Measurements from ENCODE around the gene SLC11A2.

Gene SLC11A2

DNA sequence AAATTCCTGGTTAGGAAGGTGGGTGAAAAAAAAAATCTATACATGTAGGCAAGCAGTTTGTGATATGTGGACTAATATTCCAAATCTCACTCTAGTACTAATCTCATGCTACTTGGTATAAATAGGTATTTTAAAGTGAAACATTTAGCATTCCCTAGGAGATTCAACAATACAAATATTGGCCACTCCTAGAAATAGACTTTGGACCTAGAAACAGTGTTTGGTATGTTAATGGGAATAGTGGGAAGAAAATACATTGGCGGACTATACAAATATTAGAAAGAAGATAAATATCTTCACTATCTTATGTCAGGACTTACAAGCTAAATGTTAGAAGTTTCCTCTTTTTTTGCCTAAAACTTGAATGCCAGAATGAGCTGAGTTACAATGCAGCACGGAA lies 45.6 kb downstream of the SLC11A2 start:
- H3K4me3 ChIP-seq (ENCODE audit: low read depth, low read length) = no peak overlapping the region
- no peaks in the 10 kb centered on the region for H3K36me3 ChIP-seq
- TF ChIP-seq, protein P1, sequence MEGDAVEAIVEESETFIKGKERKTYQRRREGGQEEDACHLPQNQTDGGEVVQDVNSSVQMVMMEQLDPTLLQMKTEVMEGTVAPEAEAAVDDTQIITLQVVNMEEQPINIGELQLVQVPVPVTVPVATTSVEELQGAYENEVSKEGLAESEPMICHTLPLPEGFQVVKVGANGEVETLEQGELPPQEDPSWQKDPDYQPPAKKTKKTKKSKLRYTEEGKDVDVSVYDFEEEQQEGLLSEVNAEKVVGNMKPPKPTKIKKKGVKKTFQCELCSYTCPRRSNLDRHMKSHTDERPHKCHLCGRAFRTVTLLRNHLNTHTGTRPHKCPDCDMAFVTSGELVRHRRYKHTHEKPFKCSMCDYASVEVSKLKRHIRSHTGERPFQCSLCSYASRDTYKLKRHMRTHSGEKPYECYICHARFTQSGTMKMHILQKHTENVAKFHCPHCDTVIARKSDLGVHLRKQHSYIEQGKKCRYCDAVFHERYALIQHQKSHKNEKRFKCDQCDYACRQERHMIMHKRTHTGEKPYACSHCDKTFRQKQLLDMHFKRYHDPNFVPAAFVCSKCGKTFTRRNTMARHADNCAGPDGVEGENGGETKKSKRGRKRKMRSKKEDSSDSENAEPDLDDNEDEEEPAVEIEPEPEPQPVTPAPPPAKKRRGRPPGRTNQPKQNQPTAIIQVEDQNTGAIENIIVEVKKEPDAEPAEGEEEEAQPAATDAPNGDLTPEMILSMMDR (IDR thresholded peaks at IDR 0.05; ENCODE audit: low read depth, low read length) = no peak
- no peaks in the 10 kb centered on the region for H3K9me3 ChIP-seq
- no peaks in the 10 kb centered on the region; the same call in 1 of the 2 replicates for H3K4me1 ChIP-seq
- no peaks in the 10 kb centered on the region for H3K27me3 ChIP-seq
- DNase-seq = no peak

DNA sequence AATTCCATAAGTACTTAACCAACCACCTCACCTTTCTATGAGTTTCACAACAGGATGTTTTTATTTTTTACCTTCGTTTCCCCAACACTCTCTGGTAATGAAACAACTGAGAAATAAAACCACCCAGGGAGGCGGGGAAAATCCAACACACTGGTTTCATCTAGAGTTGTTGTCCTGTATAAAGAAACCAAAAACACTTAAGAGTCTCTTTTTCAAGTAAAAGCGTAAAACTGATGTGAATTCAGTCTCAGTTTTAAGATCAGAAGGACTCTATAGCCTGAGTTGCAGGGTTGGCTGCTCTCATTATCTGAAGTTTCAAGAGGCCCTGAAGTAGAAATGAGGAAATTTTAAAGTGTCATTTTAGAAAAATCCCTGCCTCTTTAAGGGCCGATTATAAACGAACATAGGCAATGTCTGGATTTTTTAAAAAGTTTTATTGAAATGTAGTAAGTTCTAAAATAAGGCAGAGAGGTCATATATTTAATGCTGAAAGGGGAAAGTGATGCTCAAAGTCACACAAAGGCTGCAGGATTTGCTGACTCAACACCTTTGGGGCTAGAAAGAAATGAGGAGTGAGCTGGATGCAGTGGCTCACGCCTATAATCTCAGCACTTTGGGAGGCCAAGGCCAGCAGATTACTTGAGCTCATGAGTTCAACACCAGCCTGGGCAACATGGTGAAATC lies 46.7 kb downstream of the SLC11A2 start:
- Histone ChIP-seq H3K9me3 (no peaks in the 10 kb centered on the region), H3K4me3 (ENCODE audit: low read depth, low read length) (no peak overlapping the region), H3K4me1 (no peaks in the 10 kb centered on the region; the same call in 1 of the 2 replicates), H3K36me3 (no peaks in the 10 kb centered on the region), H3K27me3 (no peaks in the 10 kb centered on the region)
- TF ChIP-seq, protein P1 (IDR thresholded peaks at IDR 0.05; ENCODE audit: low read depth, low read length) = no peak
- DNase-seq = no peak

DNA sequence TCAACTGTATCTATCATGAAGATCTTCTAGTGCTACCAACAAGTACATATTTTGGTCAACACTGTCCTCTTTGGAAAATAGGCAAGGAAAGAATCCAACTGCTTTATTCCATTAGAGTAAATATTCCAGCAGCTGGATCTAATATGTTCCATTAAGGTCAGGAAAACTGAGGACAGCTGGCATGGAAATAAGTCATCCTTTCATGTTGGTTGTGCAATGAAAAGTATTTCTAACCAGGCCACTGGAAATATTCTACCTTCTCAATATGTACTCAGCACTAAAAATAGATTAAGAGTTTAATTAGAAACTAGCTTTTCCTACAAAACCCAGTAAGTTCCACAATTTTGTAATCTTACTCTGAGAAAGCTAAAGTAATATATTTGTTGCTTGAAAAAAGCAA lies 54.2 kb downstream of the SLC11A2 start:
- H3K36me3 ChIP-seq = peaks cover 11% of the 10 kb centered on the region
- no peak overlapping the region for H3K4me3 ChIP-seq (ENCODE audit: low read depth, low read length)
- no peak for DNase-seq
- TF ChIP-seq, protein P1 (IDR thresholded peaks at IDR 0.05; ENCODE audit: low read depth, low read length) = no peak
- no peaks in the 10 kb centered on the region; the same call in 1 of the 2 replicates for H3K9me3 ChIP-seq
- H3K27me3 ChIP-seq = no peaks in the 10 kb centered on the region
- no peaks in the 10 kb centered on the region for H3K4me1 ChIP-seq

DNA sequence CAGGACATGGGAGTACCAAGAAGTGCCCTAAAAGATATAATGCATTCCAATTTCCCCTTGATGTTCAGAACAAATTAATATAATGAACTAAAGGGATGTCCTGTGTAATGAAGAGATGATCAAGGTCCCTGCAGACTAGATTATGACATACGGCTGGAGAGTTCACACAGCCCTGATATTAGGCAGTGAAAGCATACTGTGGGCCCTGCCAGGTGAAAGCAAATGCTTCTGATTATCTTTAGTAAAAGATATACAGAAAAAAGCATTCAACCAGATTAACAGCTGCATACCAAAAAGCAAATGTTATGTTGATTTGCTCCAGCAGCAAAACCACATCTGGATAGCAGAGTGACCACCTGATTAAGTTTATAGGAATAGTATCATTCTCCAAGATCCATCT lies 61.8 kb downstream of the SLC11A2 start:
- DNase-seq = no peak
- Histone ChIP-seq H3K27me3 (no peaks in the 10 kb centered on the region), H3K4me3 (ENCODE audit: low read depth, low read length) (no peak overlapping the region), H3K36me3 (no peaks in the 10 kb centered on the region; the same call in none of the 2 replicates), H3K9me3 (no peaks in the 10 kb centered on the region), H3K4me1 (peaks cover 5% of the 10 kb centered on the region)
- TF ChIP-seq, protein P1 (IDR thresholded peaks at IDR 0.05; ENCODE audit: low read depth, low read length) = no peak

DNA sequence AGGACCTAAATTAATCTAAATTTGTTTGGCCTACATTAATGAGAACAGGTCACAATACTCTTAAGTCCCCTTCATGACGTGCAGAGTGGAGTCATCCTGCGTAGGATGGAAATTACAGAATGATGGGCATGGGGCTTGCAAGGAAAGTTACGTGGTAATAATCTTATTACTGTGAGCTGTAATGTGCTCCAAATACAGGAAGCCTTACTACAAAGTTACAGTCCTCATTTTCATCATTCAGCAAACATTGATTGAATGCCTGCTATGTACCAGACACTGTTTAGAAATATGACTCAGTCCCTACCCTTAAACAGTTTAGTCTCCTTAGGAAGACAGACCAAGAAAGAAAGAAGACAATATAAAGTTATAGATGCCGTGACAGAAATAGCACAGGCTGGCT lies 64.5 kb downstream of the SLC11A2 start:
- Histone ChIP-seq H3K9me3 (no peaks in the 10 kb centered on the region), H3K4me1 (peaks cover 5% of the 10 kb centered on the region), H3K27me3 (no peaks in the 10 kb centered on the region), H3K4me3 (ENCODE audit: low read depth, low read length) (no peak overlapping the region), H3K36me3 (no peaks in the 10 kb centered on the region)
- TF ChIP-seq, protein P1 (IDR thresholded peaks at IDR 0.05; ENCODE audit: low read depth, low read length) = no peak
- DNase-seq = no peak

DNA sequence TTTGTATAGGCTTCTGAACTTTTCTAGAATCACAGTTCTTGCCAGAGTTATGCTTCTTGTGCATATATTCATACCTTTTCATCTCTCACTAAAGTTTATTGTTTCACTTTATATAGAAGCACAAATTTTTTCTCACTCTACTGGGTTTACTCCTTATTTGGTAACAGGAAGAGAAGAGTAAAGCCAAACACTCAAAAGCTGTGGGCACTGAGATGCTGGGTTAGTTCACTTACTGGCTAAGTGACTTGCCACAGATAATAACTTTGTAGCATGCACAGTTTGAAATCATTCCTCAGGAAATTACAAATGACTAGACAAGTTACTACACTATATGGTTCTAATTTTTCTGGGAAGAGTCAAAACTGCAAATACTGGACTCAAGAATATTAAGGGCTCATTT lies 66.1 kb downstream of the SLC11A2 start:
- peaks cover 15% of the 10 kb centered on the region for H3K4me1 ChIP-seq
- H3K4me3 ChIP-seq (ENCODE audit: low read depth, low read length) = no peak overlapping the region
- TF ChIP-seq, protein P1 (IDR thresholded peaks at IDR 0.05; ENCODE audit: low read depth, low read length) = no peak
- H3K27me3 ChIP-seq = no peaks in the 10 kb centered on the region
- H3K36me3 ChIP-seq = no peaks in the 10 kb centered on the region
- no peak for DNase-seq
- H3K9me3 ChIP-seq = no peaks in the 10 kb centered on the region

Data from BE2C (cell line).